Measurements from ENCODE around the gene TPRN. TPM values are rescaled to one million over a fixed set of nuclear protein-coding genes. Genes with fewer than 3 reads are reported as not detected.
A peak's percentile ranks its signal among the peaks of the same experiment; 100 is the strongest.

The TPRN gene
- total RNA-seq, 1 donor = 6.9 TPM

DNA sequence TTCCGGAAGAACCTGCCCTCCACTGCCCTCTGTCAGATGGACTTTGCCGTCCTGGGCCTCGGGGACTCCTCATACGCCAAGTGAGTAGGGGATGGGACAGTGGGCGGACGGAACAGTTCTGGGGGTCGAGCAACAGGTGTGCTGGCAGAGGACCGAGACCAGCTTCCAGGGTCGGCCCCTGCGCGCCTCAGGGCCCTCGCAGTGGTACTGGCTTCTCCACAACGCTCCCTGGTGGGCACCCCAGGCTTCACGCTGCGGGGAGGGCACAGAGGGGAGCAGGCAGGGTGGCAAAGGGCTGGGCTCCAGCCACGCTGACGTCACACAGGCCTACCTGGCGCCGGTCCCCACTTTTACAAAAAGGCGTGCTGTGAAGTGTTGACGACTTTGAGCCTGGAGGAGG lies 12.0 kb upstream of the TPRN start:
- H3K4me3 ChIP-seq (ENCODE audit: low read depth, low read length) = no peak overlapping the region
- TF ChIP-seq, protein P1, sequence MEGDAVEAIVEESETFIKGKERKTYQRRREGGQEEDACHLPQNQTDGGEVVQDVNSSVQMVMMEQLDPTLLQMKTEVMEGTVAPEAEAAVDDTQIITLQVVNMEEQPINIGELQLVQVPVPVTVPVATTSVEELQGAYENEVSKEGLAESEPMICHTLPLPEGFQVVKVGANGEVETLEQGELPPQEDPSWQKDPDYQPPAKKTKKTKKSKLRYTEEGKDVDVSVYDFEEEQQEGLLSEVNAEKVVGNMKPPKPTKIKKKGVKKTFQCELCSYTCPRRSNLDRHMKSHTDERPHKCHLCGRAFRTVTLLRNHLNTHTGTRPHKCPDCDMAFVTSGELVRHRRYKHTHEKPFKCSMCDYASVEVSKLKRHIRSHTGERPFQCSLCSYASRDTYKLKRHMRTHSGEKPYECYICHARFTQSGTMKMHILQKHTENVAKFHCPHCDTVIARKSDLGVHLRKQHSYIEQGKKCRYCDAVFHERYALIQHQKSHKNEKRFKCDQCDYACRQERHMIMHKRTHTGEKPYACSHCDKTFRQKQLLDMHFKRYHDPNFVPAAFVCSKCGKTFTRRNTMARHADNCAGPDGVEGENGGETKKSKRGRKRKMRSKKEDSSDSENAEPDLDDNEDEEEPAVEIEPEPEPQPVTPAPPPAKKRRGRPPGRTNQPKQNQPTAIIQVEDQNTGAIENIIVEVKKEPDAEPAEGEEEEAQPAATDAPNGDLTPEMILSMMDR (IDR thresholded peaks at IDR 0.05; ENCODE audit: insufficient read depth, low read depth, low read length) = no peak
- no peak for DNase-seq (ENCODE audit: low read depth)

- no peak for DNase-seq (ENCODE audit: low read depth)
- TF ChIP-seq, protein P1 (IDR thresholded peaks at IDR 0.05; ENCODE audit: insufficient read depth, low read depth, low read length) = no peak
- H3K4me3 ChIP-seq (ENCODE audit: low read depth, low read length) = no peak overlapping the region
These were observed 11.0 kb upstream of the TPRN start for GRCh38 chr9:137211532-137211931.

DNA sequence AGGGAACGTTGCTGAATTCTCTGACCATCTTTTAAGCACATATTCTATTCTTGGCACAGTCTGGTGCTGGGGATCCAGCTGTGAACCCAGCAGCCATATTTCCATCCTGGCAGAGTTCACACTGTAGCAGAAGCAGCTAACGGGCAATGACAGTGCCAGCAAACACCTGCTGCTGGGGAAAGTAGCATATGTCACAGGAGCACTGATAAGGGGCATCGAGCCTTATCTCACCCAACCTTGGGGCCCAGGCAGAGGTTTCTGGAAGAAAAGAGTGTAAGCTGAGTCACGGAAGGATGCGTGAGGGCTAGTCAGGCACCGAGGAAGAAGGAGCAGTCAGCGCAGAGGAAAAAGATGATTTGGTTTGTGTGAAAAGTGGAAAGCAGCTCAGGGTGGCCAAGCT lies 6.1 kb upstream of the TPRN start:
- peak overlapping the region; percentile 96 for H3K4me3 ChIP-seq (ENCODE audit: low read depth, low read length)
- TF ChIP-seq, protein P1 (IDR thresholded peaks at IDR 0.05; ENCODE audit: insufficient read depth, low read depth, low read length) = no peak
- DNase-seq (ENCODE audit: low read depth) = no peak

- peak; percentile 85 for DNase-seq (ENCODE audit: low read depth)
- TF ChIP-seq, protein P1 (IDR thresholded peaks at IDR 0.05; ENCODE audit: insufficient read depth, low read depth, low read length) = no peak
- peak within 1 kb of the TSS; percentile 96 for H3K4me3 ChIP-seq (ENCODE audit: low read depth, low read length)
These were observed 4.9 kb upstream of the TPRN start, which contains the start of the genes NDOR1 and TMEM203 for GRCh38 chr9:137205126-137206069. Gene NDOR1 (plus strand): TSS chr9:137205700. CDS start chr9:137205778, 78 bp downstream. Gene TMEM203 (minus strand): TSS chr9:137205648. CDS start chr9:137205414, 234 bp downstream.

DNA sequence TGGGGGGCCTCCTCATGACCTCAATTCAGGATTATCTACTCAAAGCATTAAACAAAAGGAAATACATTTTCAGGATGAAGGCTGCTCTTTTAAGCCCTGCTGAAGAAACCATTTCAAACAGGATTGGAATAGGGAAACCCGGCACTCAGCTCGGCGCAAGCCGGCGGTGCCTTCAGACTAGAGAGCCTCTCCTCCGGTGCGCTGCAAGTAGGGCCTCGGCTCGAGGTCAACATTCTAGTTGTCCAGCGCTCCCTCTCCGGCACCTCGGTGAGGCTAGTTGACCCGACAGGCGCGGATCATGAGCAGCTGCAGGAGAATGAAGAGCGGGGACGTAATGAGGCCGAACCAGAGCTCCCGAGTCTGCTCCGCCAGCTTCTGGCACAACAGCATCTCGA lies 4.2 kb upstream of the TPRN start:
- no peak for DNase-seq (ENCODE audit: low read depth)
- peak overlapping the region; percentile 96 for H3K4me3 ChIP-seq (ENCODE audit: low read depth, low read length)
- TF ChIP-seq, protein P1 (IDR thresholded peaks at IDR 0.05; ENCODE audit: insufficient read depth, low read depth, low read length) = no peak

DNA sequence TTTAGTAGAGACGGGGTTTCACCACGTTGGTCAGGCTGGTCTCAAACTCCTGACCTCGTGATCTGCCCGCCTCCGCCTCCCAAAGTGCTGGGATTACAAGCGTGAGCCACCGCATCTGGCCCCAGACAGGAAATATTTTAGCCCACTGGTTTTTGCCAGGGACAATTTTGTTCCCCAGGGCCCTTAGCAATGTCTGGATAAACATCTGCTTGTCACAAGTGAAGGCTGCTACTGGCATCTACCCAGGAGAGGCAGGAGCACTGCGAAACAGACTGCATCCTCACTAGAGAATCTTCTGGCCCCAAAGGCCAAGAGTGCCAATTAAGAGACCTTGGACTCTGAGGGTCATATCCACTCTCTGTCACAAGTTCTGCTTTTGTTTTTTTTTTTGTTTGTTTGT lies 2.4 kb upstream of the TPRN start:
- DNase-seq (ENCODE audit: low read depth) = no peak
- H3K4me3 ChIP-seq (ENCODE audit: low read depth, low read length) = no peak overlapping the region
- TF ChIP-seq, protein P1 (IDR thresholded peaks at IDR 0.05; ENCODE audit: insufficient read depth, low read depth, low read length) = no peak

Data from fibroblast of villous mesenchyme (primary cell).